Activated T-cell treated with anti-CD3 and anti-CD28 coated beads for 24 hours (primary cell): ENCODE results near the gene BCAR3.
"Not testable (repeated sequence)": the region's sequence is repeated elsewhere in the genome, so short reads cannot be mapped to it uniquely, and the experiment has no call there.

Experiments
- DNase-seq: peaks from one replicate; pipeline ENCODE4 v3.0.0-alpha.2; 2020; ENCODE audit warnings: low read depth

Gene BCAR3

GRCh38 chr1:93595266-93595665 lies 86.4 kb downstream of the BCAR3 start:
- DNase-seq, result no peak

- no peak for DNase-seq
Observed at GRCh38 chr1:93594603-93594880, 87.1 kb downstream of the BCAR3 start.

- no peak for DNase-seq
Observed at GRCh38 chr1:93593854-93594602, 87.6 kb downstream of the BCAR3 start.

- no peak for DNase-seq
Observed at GRCh38 chr1:93592551-93592949, 89.1 kb downstream of the BCAR3 start.

GRCh38 chr1:93591676-93592550 lies 89.7 kb downstream of the BCAR3 start:
- no peak for DNase-seq

- not testable (repeated sequence) for DNase-seq
Observed at GRCh38 chr1:93591291-93591675, 90.4 kb downstream of the BCAR3 start.

GRCh38 chr1:93588955-93589354 lies 92.7 kb downstream of the BCAR3 start:
- DNase-seq, result no peak

- no peak for DNase-seq
Observed at GRCh38 chr1:93588206-93588605, 93.4 kb downstream of the BCAR3 start.

GRCh38 chr1:93587354-93587753 lies 94.3 kb downstream of the BCAR3 start:
- DNase-seq, result no peak

- no peak for DNase-seq
Observed at GRCh38 chr1:93585059-93585966, 96.3 kb downstream of the BCAR3 start.

- DNase-seq, result no peak
Observed at GRCh38 chr1:93584261-93585003, 97.2 kb downstream of the BCAR3 start.

- DNase-seq, result no peak
Observed at GRCh38 chr1:93581917-93582850, 99.5 kb downstream of the BCAR3 start.

GRCh38 chr1:93579891-93580290 lies 101.7 kb downstream of the BCAR3 start:
- DNase-seq, result no peak

- no peak for DNase-seq
Observed at GRCh38 chr1:93578911-93579825, 102.5 kb downstream of the BCAR3 start.

- DNase-seq, result no peak
Observed at GRCh38 chr1:93578433-93578830, 103.2 kb downstream of the BCAR3 start.

- no peak for DNase-seq
Observed at GRCh38 chr1:93577536-93578432, 103.9 kb downstream of the BCAR3 start.

- DNase-seq, result no peak
Observed at GRCh38 chr1:93576746-93577145, 104.9 kb downstream of the BCAR3 start.

GRCh38 chr1:93576346-93576745 lies 105.3 kb downstream of the BCAR3 start:
- no peak for DNase-seq
